ENCODE measurements around the gene OSTM1. TPM values are rescaled to one million over a fixed set of nuclear protein-coding genes. Genes with fewer than 3 reads are reported as not detected.

The OSTM1 gene
- total and polyA plus RNA-seq, 2 experiments from 2014 or later, result 17.4 to 28.1 TPM

GRCh38 chr6:108105571-108105970 lies 31.0 kb upstream of the OSTM1 start:
- peaks cover 12% of the 10 kb centered on the region for H3K27me3 Mint-ChIP-seq (ENCODE audit: insufficient read depth, low read depth, poor library complexity)

More at GRCh38 chr6:108105571-108105970, 31.0 kb upstream of the OSTM1 start:
- no peaks in the 10 kb centered on the region for H3K9me3 Mint-ChIP-seq
- peaks cover under 1% of the 10 kb centered on the region; the same call in 1 of the 2 replicates for H3K27me3 ChIP-seq (ENCODE audit: insufficient read depth)
- H3K27ac ChIP-seq (ENCODE audit: low read depth), result no peak overlapping the region
- no peak for DNase-seq (ENCODE audit: low spot score)
- peak overlapping the region; percentile 56 for H3K4me2 ChIP-seq
- H3F3A ChIP-seq (replicated peaks; ENCODE audit: low read depth), result no peaks in the 10 kb centered on the region
- no peaks in the 10 kb centered on the region for H4K20me1 ChIP-seq (replicated peaks; ENCODE audit: insufficient read depth)
- ATAC-seq, result no peak
- no peak overlapping the region for H3K27ac Mint-ChIP-seq
- H3K4me1 Mint-ChIP-seq, result peaks cover 18% of the 10 kb centered on the region
- H3K4me3 Mint-ChIP-seq, result no peak overlapping the region
- no peaks in the 10 kb centered on the region for H3K36me3 ChIP-seq (ENCODE audit: insufficient read depth)
- H3K4me1 ChIP-seq (ENCODE audit: insufficient read depth), result peaks cover 14% of the 10 kb centered on the region
- no peak overlapping the region for H3K4me3 ChIP-seq
- no peaks in the 10 kb centered on the region for H3K36me3 Mint-ChIP-seq (ENCODE audit: low read depth)
- H3K79me2 ChIP-seq (replicated peaks; ENCODE audit: insufficient read depth), result no peaks in the 10 kb centered on the region
- no peaks in the 10 kb centered on the region for H3K9me2 ChIP-seq (ENCODE audit: insufficient read depth)
- TF ChIP-seq POLR2AphosphoS5 (IDR thresholded peaks at IDR 0.05; ENCODE audit: low read depth) (no peak), EZH2 (IDR thresholded peaks at IDR 0.05; ENCODE audit: low read depth, unreplicated experiment) (no peak), ZNF331 (CRISPR knock-in tag; IDR thresholded peaks at IDR 0.05; ENCODE audit: low read depth) (no peak), NANOG (IDR thresholded peaks at IDR 0.05; ENCODE audit: borderline replicate concordance) (no peak), JUNB (IDR thresholded peaks at IDR 0.05; ENCODE audit: unreplicated experiment) (no peak), STAT1 (IDR thresholded peaks at IDR 0.05; ENCODE audit: unreplicated experiment) (no peak), REST (IDR thresholded peaks at IDR 0.05; ENCODE audit: unreplicated experiment) (no peak), EZH2phosphoT487 (IDR thresholded peaks at IDR 0.05; ENCODE audit: unreplicated experiment) (no peak), ZNF462 (CRISPR knock-in tag; IDR thresholded peaks at IDR 0.05) (no peak), ETS1 (IDR thresholded peaks at IDR 0.05) (no peak), ZNF114 (CRISPR knock-in tag; IDR thresholded peaks at IDR 0.05) (no peak), CTCF (conservative IDR thresholded peaks at IDR 0.05; ENCODE audit: low read depth in 2 of 2) (no peak), CREB1 (CRISPR knock-in tag; IDR thresholded peaks at IDR 0.05; ENCODE audit: low read depth) (no peak)
- no peak overlapping the region for H2AFZ ChIP-seq

All from GM23338 (cell line).